Activated T-helper 1 cell treated with anti-CD3 and anti-CD28 coated beads, Interleukin-12 subunit alpha, Interleukin-12 subunit beta, Interleukin-2, Interleukin-4 antibody, amounts not matched to agents 30 ng/mL and 10 ng/mL and 1 ng/mL, durations not matched to agents 14 hours and 24 hours and 36 hours (primary cell): Measurements from ENCODE around the gene SNX18. TPM values are rescaled to one million over a fixed set of nuclear protein-coding genes. Genes with fewer than 3 reads are reported as not detected.

Experiments
- DNase-seq: peaks from one replicate; pipeline ENCODE4 v3.0.0; 2021; ENCODE audit warnings: low spot score
- H3K27ac Mint-ChIP-seq: one replicate; pipeline ENCODE4 v1.8.0; 2021; ENCODE audit warnings: mild to moderate bottlenecking, mixed read lengths
- H3K27me3 Mint-ChIP-seq: one replicate; pipeline ENCODE4 v1.8.0; 2022; ENCODE audit warnings: mild to moderate bottlenecking, moderate library complexity, mixed read lengths; ENCODE audit not compliant: insufficient read depth
- H3K36me3 Mint-ChIP-seq: one replicate; pipeline ENCODE4 v1.8.0; 2021; ENCODE audit warnings: low read depth, mixed read lengths
- H3K4me1 Mint-ChIP-seq: one replicate; pipeline ENCODE4 v1.8.0; 2021; ENCODE audit warnings: low read depth, mixed read lengths
- H3K4me3 Mint-ChIP-seq: one replicate; pipeline ENCODE4 v1.8.0; 2021; ENCODE audit warnings: mild to moderate bottlenecking, moderate library complexity, mixed read lengths
- H3K9me3 Mint-ChIP-seq: one replicate; pipeline ENCODE4 v1.8.0; 2021; ENCODE audit warnings: mixed read lengths
- intact Hi-C: fragments of 100-400 bp; cut with micrococcal nuclease; formaldehyde crosslinking; loops from one replicate; pipeline ENCODE4 v1.15.1; 2024
- total RNA-seq: library from RNA; stranded (reverse); gene quantifications from 2 replicates; pipeline ENCODE4 v1.2.3, GENCODE V29; 2022

SNX18 gene
- total RNA-seq, 1 donor from 2014 or later = 25.4 TPM

DNA sequence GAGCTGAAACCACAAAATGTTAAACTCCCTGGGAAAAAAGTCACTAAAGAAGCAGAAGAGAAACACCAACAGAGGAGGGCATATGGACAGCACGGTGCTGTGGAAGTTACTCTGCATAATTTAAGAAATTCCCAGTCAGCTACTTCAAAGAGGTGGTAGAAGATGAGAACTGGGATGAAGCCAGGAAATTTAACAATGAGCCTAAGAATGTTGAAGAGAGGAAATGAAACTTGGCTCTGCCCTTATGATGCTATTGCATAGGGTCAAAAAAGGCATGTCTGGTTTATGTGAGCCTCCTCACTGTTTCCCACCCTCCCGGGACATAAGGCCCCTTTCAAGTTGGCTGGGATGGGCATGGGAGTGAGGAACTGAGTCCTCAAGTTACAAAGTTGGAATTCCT lies 25.4 kb upstream of the SNX18 start:
- Mint-ChIP-seq H3K9me3 (no peaks in the 10 kb centered on the region), H3K4me1 (no peaks in the 10 kb centered on the region), H3K4me3 (no peak overlapping the region), H3K36me3 (no peaks in the 10 kb centered on the region), H3K27me3 (peaks cover 11% of the 10 kb centered on the region), H3K27ac (no peak overlapping the region)
- DNase-seq = no peak
- intact Hi-C loops = no loop called here

DNA sequence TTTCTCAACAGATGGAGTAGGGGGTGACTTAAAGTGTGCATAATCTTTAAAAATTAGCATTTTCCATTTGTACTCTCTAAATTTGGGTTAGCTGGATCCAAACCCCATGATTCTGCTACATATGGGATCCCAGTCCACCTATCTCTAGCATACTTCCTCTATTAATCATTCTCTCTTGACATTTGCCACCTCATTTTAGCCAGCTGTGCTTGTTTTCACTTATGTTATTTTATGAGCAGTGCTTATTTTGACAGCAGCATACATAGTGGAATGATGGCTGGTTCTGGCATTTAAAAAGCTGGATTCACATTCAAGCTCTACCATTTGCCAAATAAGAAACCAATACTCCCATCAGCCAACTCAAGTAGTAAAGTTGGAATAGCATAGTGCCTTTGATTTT lies 22.5 kb upstream of the SNX18 start:
- Mint-ChIP-seq H3K27ac (no peak overlapping the region), H3K36me3 (no peaks in the 10 kb centered on the region), H3K27me3 (peaks cover 8% of the 10 kb centered on the region), H3K4me1 (no peaks in the 10 kb centered on the region), H3K9me3 (peaks cover 17% of the 10 kb centered on the region), H3K4me3 (no peak overlapping the region)
- intact Hi-C loops = no loop called here
- no peak for DNase-seq

DNA sequence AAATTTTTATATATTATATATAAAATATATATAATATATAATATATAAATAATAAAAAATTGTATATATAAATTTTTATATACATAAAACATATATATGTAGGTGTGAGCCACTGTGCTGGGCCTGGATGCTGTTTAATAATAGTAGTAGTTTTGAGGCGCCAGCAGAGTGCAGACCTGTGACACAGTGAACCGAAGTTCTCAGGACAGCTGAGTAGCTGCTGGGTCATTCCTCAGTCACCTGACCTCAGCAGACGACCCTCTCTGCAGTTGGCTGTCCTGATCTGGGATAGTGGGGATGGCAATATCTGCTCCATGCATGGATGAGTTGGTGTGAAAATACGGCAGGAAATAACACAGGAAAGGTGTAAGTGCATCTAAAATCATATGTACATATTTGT lies 3.3 kb upstream of the SNX18 start:
- DNase-seq = no peak
- H3K27me3 Mint-ChIP-seq = peaks cover 28% of the 10 kb centered on the region
- intact Hi-C loops = no loop called here
- no peaks in the 10 kb centered on the region for H3K9me3 Mint-ChIP-seq
- peaks cover 13% of the 10 kb centered on the region for H3K4me1 Mint-ChIP-seq
- H3K36me3 Mint-ChIP-seq = peaks cover 5% of the 10 kb centered on the region
- H3K27ac Mint-ChIP-seq = no peak overlapping the region
- no peak overlapping the region for H3K4me3 Mint-ChIP-seq

DNA sequence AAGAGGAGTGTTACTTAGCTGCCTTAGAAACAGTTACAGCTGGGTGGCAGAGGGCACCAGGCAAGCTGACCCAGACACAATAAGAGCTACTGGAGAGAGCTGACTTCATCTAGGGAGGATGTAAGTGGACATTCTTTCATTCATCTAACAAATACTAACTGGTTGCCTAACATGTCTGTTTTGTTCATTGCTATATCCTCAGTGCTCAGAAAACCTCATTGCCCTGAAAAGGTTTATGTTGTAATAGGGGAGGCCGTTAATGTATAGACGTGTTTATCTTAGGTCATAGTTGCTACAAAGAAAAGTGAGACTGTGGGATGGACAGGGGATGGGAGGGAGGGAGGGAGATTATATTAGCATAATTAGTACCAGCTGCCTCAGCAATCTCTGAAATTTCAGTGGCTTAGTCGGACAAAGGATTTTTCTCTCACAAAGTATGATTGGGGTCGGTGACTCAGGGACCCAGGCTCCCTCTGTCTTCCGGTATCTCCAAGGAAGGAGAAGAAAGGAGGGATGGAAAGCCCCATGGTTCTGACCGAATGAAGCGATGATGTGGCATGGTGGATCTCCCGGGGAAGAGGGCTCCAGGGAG lies 2.6 kb upstream of the SNX18 start:
- Mint-ChIP-seq H3K4me1 (peaks cover 19% of the 10 kb centered on the region), H3K27ac (no peak overlapping the region), H3K4me3 (no peak overlapping the region), H3K9me3 (no peaks in the 10 kb centered on the region), H3K27me3 (peaks cover 21% of the 10 kb centered on the region), H3K36me3 (peaks cover 11% of the 10 kb centered on the region)
- intact Hi-C loops = loop anchor here (5.0 kb wide), 1 partner anchor 657 kb away; the partner anchor contains the start of gene CDC20B
- DNase-seq = no peak

DNA sequence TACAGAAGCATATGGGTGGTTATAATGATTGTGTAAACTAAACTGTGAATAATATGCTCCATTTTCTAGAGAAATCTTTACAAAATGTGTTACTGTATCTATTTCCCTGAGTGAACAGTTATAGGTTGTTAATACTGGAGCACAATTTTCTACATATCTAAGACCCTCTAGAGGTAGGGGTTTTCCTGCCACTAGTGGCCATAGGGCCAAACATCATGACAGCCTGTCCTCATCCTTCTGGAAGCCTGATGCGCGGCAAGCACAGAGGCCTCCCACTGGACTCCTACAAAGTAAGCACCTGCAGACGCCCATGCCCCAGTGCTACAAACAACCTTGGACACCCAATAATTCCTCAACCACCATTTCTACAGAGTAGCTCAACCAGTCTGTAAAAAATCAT lies 1.9 kb upstream of the SNX18 start:
- H3K4me3 Mint-ChIP-seq = no peak overlapping the region
- intact Hi-C loops = loop anchor here (5.0 kb wide), 1 partner anchor 657 kb away; the partner anchor contains the start of gene CDC20B
- no peak overlapping the region for H3K27ac Mint-ChIP-seq
- H3K27me3 Mint-ChIP-seq = peaks cover 21% of the 10 kb centered on the region
- no peak for DNase-seq
- peaks cover 17% of the 10 kb centered on the region for H3K36me3 Mint-ChIP-seq
- peaks cover 26% of the 10 kb centered on the region for H3K4me1 Mint-ChIP-seq
- H3K9me3 Mint-ChIP-seq = no peaks in the 10 kb centered on the region

DNA sequence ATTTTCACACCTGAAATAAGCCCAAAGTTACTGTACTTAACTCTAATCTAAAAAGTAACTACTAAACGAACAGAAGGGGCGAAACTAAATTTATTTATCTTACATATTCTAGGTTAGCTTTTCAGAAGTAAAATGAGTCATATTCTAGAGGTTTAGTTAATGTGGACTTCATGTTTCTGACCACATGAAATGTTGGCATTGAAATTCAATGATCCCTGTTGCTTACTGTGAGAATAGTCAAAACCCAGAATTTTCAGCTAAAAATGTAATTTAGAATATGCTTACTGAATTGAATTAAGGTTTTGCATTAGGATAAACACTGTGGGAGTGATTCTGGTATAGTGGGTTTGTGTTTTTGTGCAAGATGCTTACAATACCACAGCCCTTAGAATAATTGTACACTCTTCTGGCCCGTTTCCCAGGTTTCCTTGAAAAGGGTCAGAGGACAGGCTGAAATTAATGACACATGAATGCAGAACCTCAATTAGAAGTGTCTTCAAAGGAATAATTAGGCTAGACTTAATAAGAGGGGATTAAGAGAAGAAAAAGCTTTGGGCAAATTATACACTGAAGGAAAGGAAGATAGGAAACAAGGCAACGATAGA lies 1.4 kb upstream of the SNX18 start:
- Mint-ChIP-seq H3K9me3 (no peaks in the 10 kb centered on the region), H3K36me3 (peaks cover 22% of the 10 kb centered on the region), H3K4me3 (no peak overlapping the region), H3K27ac (no peak overlapping the region), H3K27me3 (peaks cover 21% of the 10 kb centered on the region), H3K4me1 (peaks cover 32% of the 10 kb centered on the region)
- intact Hi-C loops = loop anchor here (5.0 kb wide), 1 partner anchor 656 kb away; the partner anchor contains the start of gene CDC20B
- no peak for DNase-seq

DNA sequence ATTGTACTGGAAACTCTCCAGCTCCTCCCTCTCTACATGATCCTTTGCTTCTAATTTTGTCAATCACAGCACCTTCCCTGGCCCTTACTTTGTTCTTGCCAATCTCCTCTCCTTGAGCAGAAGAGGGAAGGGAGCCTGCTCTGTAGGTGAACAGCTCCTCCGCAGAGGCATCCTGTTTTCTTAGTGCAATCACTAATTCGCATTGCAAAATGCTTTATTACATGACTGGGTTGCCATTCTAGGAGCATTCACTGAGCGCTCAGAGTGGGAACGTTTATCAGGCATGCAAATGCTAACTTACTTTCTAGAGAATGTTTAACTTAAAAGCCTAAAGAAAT lies 416 bp upstream of the SNX18 start:
- Mint-ChIP-seq H3K9me3 (no peaks in the 10 kb centered on the region), H3K4me1 (peaks cover 42% of the 10 kb centered on the region), H3K36me3 (peaks cover 26% of the 10 kb centered on the region), H3K27me3 (peaks cover 21% of the 10 kb centered on the region), H3K27ac (peak overlapping the region; percentile 56), H3K4me3 (peak overlapping the region; percentile 75)
- DNase-seq = no peak
- intact Hi-C loops = loop anchor here (1.0 to 5.0 kb wide), 12 partner anchors 93 to 655 kb away; partner anchors contain the start of genes ARL15 and CDC20B

DNA sequence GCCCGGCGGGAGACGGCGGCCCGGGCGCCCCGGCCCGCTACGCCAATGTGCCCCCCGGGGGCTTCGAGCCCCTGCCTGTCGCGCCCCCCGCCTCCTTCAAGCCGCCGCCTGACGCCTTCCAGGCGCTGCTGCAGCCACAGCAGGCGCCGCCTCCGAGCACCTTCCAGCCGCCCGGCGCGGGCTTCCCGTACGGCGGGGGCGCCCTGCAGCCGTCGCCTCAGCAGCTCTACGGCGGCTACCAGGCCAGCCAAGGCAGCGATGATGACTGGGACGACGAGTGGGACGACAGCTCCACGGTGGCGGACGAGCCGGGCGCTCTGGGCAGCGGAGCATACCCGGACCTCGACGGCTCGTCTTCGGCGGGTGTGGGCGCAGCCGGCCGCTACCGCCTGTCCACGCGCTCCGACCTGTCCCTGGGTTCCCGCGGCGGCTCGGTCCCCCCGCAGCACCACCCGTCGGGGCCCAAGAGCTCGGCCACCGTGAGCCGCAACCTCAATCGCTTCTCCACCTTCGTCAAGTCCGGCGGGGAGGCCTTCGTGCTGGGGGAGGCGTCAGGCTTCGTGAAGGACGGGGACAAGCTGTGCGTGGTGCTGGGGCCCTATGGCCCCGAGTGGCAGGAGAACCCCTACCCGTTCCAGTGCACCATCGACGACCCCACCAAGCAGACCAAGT lies 723 bp downstream of the SNX18 start:
- Mint-ChIP-seq H3K36me3 (peaks cover 34% of the 10 kb centered on the region), H3K9me3 (no peaks in the 10 kb centered on the region), H3K27ac (peak overlapping the region; percentile 54), H3K4me3 (peak overlapping the region; percentile 86), H3K4me1 (peaks cover 50% of the 10 kb centered on the region), H3K27me3 (peaks cover 16% of the 10 kb centered on the region)
- intact Hi-C loops = loop anchor here (1.0 to 5.0 kb wide), 2 partner anchors 226 to 654 kb away; partner anchors contain the start of gene CDC20B
- DNase-seq = peak; percentile 48

DNA sequence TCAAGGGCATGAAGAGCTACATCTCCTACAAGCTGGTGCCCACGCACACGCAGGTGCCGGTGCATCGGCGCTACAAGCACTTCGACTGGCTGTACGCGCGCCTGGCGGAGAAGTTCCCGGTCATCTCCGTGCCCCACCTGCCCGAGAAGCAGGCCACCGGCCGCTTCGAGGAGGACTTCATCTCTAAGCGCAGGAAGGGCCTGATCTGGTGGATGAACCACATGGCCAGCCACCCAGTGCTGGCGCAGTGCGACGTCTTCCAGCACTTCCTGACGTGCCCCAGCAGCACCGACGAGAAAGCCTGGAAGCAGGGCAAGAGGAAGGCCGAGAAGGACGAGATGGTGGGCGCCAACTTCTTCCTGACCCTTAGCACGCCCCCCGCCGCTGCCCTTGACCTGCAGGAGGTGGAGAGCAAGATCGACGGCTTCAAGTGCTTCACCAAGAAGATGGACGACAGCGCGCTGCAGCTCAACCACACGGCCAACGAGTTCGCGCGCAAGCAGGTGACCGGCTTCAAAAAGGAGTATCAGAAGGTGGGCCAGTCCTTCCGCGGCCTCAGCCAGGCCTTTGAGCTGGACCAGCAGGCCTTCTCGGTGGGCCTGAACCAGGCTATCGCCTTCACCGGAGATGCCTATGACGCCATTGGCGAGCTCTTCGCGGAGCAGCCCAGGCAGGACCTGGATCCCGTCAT lies 1.4 kb downstream of the SNX18 start:
- H3K27ac Mint-ChIP-seq = peak overlapping the region; percentile 54
- peaks cover 57% of the 10 kb centered on the region for H3K4me1 Mint-ChIP-seq
- no peaks in the 10 kb centered on the region for H3K9me3 Mint-ChIP-seq
- H3K27me3 Mint-ChIP-seq = peaks cover 16% of the 10 kb centered on the region
- intact Hi-C loops = loop anchor here (1.0 to 5.0 kb wide), 2 partner anchors 225 to 653 kb away; partner anchors contain the start of gene CDC20B
- no peak for DNase-seq
- peaks cover 34% of the 10 kb centered on the region for H3K36me3 Mint-ChIP-seq
- H3K4me3 Mint-ChIP-seq = peak overlapping the region; percentile 86

DNA sequence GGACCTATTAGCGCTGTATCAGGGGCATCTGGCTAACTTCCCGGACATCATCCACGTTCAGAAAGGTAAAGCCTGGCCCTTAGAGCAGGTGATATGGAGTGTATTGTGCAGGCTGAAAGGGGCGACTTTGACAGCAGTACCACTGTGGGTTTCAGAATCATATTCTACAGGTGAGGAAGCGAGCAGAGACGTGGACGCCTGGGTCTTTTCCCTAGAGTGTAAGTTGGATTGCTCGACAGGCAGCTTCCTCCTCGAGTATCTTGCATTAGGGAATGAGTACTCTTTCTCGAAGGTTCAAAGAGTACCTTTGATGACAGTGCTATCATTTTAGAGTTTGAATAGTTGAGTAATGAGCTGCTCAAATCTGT lies 1.9 kb downstream of the SNX18 start:
- H3K27me3 Mint-ChIP-seq = peaks cover 14% of the 10 kb centered on the region
- peaks cover 34% of the 10 kb centered on the region for H3K36me3 Mint-ChIP-seq
- peak overlapping the region; percentile 34 for H3K27ac Mint-ChIP-seq
- intact Hi-C loops = loop anchor here (5.0 kb wide), 1 partner anchor 653 kb away; the partner anchor contains the start of gene CDC20B
- DNase-seq = no peak
- no peaks in the 10 kb centered on the region for H3K9me3 Mint-ChIP-seq
- peak overlapping the region; percentile 86 for H3K4me3 Mint-ChIP-seq
- H3K4me1 Mint-ChIP-seq = peaks cover 62% of the 10 kb centered on the region

DNA sequence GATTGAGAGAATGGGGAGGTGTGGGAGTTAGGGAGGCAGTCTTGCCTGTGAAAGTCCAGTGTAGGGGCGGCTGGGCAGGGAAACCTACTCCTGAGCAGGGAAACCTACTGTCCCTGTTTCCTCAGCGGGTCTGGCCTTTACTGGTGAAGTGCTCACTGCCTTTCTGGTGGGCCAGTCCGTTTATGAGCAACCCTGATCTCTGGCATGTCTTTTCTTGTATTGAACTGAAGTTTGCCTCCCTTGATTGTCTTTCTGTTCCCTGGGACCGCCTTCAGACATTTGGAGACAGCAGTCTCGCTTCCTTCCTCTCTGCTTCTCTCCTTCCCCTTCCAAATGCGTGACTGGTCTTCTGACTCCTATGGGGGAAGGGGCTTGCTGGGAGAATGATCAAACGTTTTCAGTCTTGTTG lies 2.9 kb downstream of the SNX18 start:
- H3K27ac Mint-ChIP-seq = peak overlapping the region; percentile 24
- no peak for DNase-seq
- peaks cover 64% of the 10 kb centered on the region for H3K4me1 Mint-ChIP-seq
- H3K9me3 Mint-ChIP-seq = no peaks in the 10 kb centered on the region
- H3K4me3 Mint-ChIP-seq = peak overlapping the region; percentile 86
- intact Hi-C loops = loop anchor here (10.0 kb wide), 1 partner anchor 544 kb away; no protein-coding TSS in a partner anchor
- H3K36me3 Mint-ChIP-seq = peaks cover 36% of the 10 kb centered on the region
- H3K27me3 Mint-ChIP-seq = peaks cover 8% of the 10 kb centered on the region

DNA sequence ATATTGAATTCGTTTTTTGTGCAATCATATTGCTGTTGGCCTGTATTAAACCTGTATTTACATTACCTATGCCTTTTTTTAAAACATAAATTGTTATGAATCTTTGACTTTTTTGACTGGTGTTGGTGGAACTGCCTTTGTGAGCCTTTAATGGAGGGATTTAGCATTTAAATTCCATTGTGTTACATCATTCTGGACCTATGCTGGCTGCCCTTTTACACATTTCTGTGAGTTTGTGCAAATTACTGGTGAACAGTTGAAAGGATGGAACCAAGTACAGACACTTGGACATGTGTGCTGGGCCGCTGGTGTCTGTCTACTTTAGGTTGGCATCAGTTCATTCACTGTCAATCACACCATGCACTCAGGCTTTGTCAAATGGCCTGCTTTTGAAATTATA lies 3.4 kb downstream of the SNX18 start:
- Mint-ChIP-seq H3K36me3 (peaks cover 37% of the 10 kb centered on the region), H3K9me3 (no peaks in the 10 kb centered on the region), H3K27ac (no peak overlapping the region), H3K4me1 (peaks cover 64% of the 10 kb centered on the region), H3K27me3 (peaks cover 3% of the 10 kb centered on the region), H3K4me3 (peak overlapping the region; percentile 86)
- intact Hi-C loops = loop anchor here (10.0 kb wide), 1 partner anchor 544 kb away; no protein-coding TSS in a partner anchor
- DNase-seq = no peak
